Nephron (organoid): Measurements from ENCODE around the gene FPR2.
"Not testable (repeated sequence)": the region's sequence is repeated elsewhere in the genome, so short reads cannot be mapped to it uniquely, and the experiment has no call there.

Experiments
- H3K27ac Mint-ChIP-seq, 3 experiments: 2 replicates each; pipeline ENCODE4 v1.8.0; 2020; ENCODE audit warnings: mixed read lengths in 3 of 3, mild to moderate bottlenecking in 2 of 3, moderate library complexity in 1 of 3
- H3K27me3 Mint-ChIP-seq: 2 replicates; pipeline ENCODE4 v1.8.0; 2021; ENCODE audit warnings: low read depth, mild to moderate bottlenecking, moderate library complexity, mixed read lengths
- H3K36me3 Mint-ChIP-seq: 2 replicates; pipeline ENCODE4 v1.8.0; 2020; ENCODE audit warnings: low read depth, mixed read lengths
- H3K4me1 Mint-ChIP-seq: 2 replicates; pipeline ENCODE4 v1.8.0; 2020; ENCODE audit warnings: mixed read lengths
- H3K4me3 Mint-ChIP-seq, 3 experiments: 2 replicates each; pipeline ENCODE4 v1.8.0; 2020; ENCODE audit warnings: mild to moderate bottlenecking in 3 of 3, mixed read lengths in 3 of 3, moderate library complexity in 2 of 3
- H3K9me3 Mint-ChIP-seq: 2 replicates; pipeline ENCODE4 v1.8.0; 2020; ENCODE audit warnings: mixed read lengths
- CTCF ChIP-seq, 3 experiments: fragments of 200-600 bp; sonication (generic); IDR thresholded peaks; one replicate each; pipeline ENCODE4 v1.5.0; 2021; ENCODE audit warnings: antibody characterized with exemption in 3 of 3; ENCODE audit not compliant: unreplicated experiment in 3 of 3

Gene FPR2

GRCh38 chr19:51737389-51737788 lies 23.6 kb upstream of the FPR2 start:
- Mint-ChIP-seq H3K4me3 (no peak overlapping the region), H3K27me3 (peaks cover 15% of the 10 kb centered on the region), H3K9me3 (peaks cover under 1% of the 10 kb centered on the region), H3K27ac (no peak overlapping the region), H3K36me3 (no peaks in the 10 kb centered on the region), H3K4me1 (no peaks in the 10 kb centered on the region)
- no peak for TF ChIP-seq CTCF (IDR thresholded peaks at IDR 0.05; ENCODE audit: unreplicated experiment in 3 of 3)

DNA sequence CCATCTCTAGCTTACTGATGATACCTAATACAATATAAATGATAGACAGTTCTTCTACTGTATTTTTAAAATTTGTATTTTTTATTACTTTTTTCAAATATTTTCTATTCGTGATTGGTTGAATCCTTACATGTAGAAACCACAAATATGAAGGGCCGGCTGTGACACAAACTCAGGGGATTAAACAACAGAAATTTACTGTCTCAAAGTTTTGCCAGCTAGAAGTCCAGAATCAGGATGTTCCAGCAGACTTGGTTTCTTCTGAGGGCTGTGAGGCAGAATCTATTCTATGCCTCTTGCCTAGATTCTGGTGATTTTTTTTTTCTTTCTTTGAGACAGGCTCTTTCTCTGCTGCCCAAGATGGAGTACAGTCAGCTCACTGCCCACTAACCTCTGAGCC lies 23.1 kb upstream of the FPR2 start:
- Mint-ChIP-seq H3K9me3 (no peaks in the 10 kb centered on the region), H3K27ac (no peak overlapping the region), H3K4me3 (no peak overlapping the region), H3K27me3 (peaks cover 15% of the 10 kb centered on the region), H3K36me3 (no peaks in the 10 kb centered on the region), H3K4me1 (no peaks in the 10 kb centered on the region)
- TF ChIP-seq CTCF (IDR thresholded peaks at IDR 0.05; ENCODE audit: unreplicated experiment in 3 of 3) = no peak

GRCh38 chr19:51738523-51738922 lies 22.5 kb upstream of the FPR2 start:
- H3K27me3 Mint-ChIP-seq = peaks cover 11% of the 10 kb centered on the region
- not testable (repeated sequence) for H3K9me3 Mint-ChIP-seq, H3K27ac Mint-ChIP-seq, H3K36me3 Mint-ChIP-seq, H3K4me3 Mint-ChIP-seq, H3K4me1 Mint-ChIP-seq

GRCh38 chr19:51739466-51740213 lies 21.3 kb upstream of the FPR2 start:
- Mint-ChIP-seq H3K4me1 (no peaks in the 10 kb centered on the region), H3K27ac (no peak overlapping the region), H3K4me3 (no peak overlapping the region), H3K9me3 (peaks cover 5% of the 10 kb centered on the region), H3K36me3 (no peaks in the 10 kb centered on the region), H3K27me3 (peaks cover 14% of the 10 kb centered on the region)
- TF ChIP-seq CTCF (IDR thresholded peaks at IDR 0.05; ENCODE audit: unreplicated experiment in 3 of 3) = no peak

GRCh38 chr19:51740356-51740755 lies 20.6 kb upstream of the FPR2 start:
- H3K4me3 Mint-ChIP-seq = no peak overlapping the region
- no peak overlapping the region for H3K27ac Mint-ChIP-seq
- no peak for TF ChIP-seq CTCF (IDR thresholded peaks at IDR 0.05; ENCODE audit: unreplicated experiment in 3 of 3)
- H3K9me3 Mint-ChIP-seq = peaks cover 7% of the 10 kb centered on the region
- no peaks in the 10 kb centered on the region for H3K4me1 Mint-ChIP-seq
- H3K36me3 Mint-ChIP-seq = no peaks in the 10 kb centered on the region
- peaks cover 14% of the 10 kb centered on the region for H3K27me3 Mint-ChIP-seq

GRCh38 chr19:51742789-51743188 lies 18.2 kb upstream of the FPR2 start:
- H3K36me3 Mint-ChIP-seq = no peaks in the 10 kb centered on the region
- TF ChIP-seq CTCF (IDR thresholded peaks at IDR 0.05; ENCODE audit: unreplicated experiment in 3 of 3) = no peak
- H3K27me3 Mint-ChIP-seq = peaks cover 24% of the 10 kb centered on the region
- H3K9me3 Mint-ChIP-seq = peaks cover 13% of the 10 kb centered on the region
- H3K4me1 Mint-ChIP-seq = no peaks in the 10 kb centered on the region
- no peak overlapping the region for H3K27ac Mint-ChIP-seq
- no peak overlapping the region for H3K4me3 Mint-ChIP-seq
